ENCODE results near the gene FREM3. TPM values are rescaled to one million over a fixed set of nuclear protein-coding genes. Genes with fewer than 3 reads are reported as not detected.

FREM3 gene
- total RNA-seq, 1 donor from 2014 or later: 0.78 TPM

DNA sequence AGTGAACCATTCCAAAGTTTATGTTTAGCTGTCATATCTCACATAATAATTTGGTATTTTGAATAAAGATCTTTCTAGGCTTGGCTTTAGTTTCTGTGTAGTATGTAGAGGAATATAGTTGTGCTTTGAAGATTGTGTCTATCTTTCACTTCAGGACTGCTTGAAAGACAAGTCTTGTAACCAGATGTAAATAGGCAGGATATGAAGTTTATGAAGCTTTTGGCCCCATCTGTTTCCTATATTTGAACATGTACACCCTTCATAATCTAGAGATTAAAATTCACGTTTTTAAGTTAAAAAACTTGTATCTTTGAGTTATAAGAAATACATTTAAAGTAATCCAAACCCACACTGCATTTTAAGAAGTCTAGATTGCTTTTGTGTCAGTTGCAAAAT, 11.7 kb upstream of the FREM3 start:
- Histone ChIP-seq H3K4me1 (no peaks in the 10 kb centered on the region), H3K4me3 (no peak overlapping the region), H3K36me3 (no peaks in the 10 kb centered on the region), H3K9me3 (no peaks in the 10 kb centered on the region), H3K27ac (no peak overlapping the region), H3K27me3 (no peaks in the 10 kb centered on the region)
- DNase-seq: no peak
- ATAC-seq: no peak
- intact Hi-C loops (cut with DNase I): no loop called here
- TF ChIP-seq, protein P1, sequence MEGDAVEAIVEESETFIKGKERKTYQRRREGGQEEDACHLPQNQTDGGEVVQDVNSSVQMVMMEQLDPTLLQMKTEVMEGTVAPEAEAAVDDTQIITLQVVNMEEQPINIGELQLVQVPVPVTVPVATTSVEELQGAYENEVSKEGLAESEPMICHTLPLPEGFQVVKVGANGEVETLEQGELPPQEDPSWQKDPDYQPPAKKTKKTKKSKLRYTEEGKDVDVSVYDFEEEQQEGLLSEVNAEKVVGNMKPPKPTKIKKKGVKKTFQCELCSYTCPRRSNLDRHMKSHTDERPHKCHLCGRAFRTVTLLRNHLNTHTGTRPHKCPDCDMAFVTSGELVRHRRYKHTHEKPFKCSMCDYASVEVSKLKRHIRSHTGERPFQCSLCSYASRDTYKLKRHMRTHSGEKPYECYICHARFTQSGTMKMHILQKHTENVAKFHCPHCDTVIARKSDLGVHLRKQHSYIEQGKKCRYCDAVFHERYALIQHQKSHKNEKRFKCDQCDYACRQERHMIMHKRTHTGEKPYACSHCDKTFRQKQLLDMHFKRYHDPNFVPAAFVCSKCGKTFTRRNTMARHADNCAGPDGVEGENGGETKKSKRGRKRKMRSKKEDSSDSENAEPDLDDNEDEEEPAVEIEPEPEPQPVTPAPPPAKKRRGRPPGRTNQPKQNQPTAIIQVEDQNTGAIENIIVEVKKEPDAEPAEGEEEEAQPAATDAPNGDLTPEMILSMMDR (IDR thresholded peaks at IDR 0.05): no peak

DNA sequence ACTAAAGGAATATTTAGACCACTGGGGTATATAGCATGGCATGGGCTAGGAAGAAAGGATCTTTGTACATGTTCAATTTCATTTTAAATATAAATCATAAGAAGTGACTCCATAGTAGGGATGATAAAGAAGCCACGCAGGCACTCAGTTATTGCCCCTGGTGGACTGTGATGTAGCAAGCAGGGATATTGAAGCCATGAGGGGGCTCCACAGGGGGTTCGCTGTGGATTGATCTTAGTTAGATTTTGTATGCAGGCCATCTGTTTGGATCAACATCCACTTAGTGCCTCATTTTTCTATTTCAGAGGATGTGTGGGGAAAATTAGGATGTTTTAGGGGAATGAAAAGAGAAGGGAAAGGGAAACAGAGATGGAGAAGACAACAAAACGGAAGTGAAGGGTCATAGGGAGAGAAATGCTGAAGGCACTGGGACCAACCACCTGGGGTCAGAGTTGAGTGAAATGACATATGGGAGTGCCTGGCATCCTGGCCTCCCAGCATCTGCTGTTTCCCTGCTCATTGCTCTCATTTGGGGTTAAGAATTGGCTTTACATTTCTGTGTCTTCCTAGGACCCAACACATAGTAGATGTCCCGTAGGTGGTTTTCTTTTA, 11.2 kb upstream of the FREM3 start:
- H3K27ac ChIP-seq: no peak overlapping the region
- intact Hi-C loops (cut with DNase I): no loop called here

DNA sequence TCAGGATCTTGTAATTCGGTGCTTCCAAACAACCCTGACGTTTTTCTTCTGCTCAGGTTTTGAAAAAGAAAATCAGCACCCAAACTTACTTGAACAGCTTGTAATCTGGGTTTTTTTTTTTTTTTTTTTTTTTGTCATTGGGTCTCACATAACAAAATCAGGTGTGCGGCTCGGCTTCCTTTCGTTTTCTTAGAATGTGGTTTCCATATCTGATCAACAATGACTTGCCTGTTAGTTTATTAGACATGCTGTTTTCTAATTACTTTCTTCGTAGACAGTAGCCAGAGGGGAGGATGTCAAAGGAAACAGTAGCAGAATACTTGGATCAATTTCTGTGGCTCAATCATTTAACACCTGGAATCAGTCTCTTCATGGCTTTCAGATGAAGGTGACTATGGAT, 890 bp upstream of the FREM3 start:
- Histone ChIP-seq H3K36me3 (no peaks in the 10 kb centered on the region), H3K4me3 (no peak overlapping the region), H3K27ac (no peak overlapping the region), H3K4me1 (peaks cover 10% of the 10 kb centered on the region), H3K27me3 (peaks cover 35% of the 10 kb centered on the region), H3K9me3 (no peaks in the 10 kb centered on the region)
- ATAC-seq: no peak
- intact Hi-C loops (cut with DNase I): no loop called here
- DNase-seq: no peak
- TF ChIP-seq, protein P1 (IDR thresholded peaks at IDR 0.05): no peak

More for the DNA sequence above, 11.2 kb upstream of the FREM3 start:
- no peaks in the 10 kb centered on the region for H3K27me3 ChIP-seq
- no peak for DNase-seq
- no peak overlapping the region for H3K4me3 ChIP-seq
- no peaks in the 10 kb centered on the region for H3K36me3 ChIP-seq
- ATAC-seq: no peak
- no peaks in the 10 kb centered on the region for H3K4me1 ChIP-seq
- H3K9me3 ChIP-seq: no peaks in the 10 kb centered on the region
- TF ChIP-seq, protein P1 (IDR thresholded peaks at IDR 0.05): no peak

DNA sequence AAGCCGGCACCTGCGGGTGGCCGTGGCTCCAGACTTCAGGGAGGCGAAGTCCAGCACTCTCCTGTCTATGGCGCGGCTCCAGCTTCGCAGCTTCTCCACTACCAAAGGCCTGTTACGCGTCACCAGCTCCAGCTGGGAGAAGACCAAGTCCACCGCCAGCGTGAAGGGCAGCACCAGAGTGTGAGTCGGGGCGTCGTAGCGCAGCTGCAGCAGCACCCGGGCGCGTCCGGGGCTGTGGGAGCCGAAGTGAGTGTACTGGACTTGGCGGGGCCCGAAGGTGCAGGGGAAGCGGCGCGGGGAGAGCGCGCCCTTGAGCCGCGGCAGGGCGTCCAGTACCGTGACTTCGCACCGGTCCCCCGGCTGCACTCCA, 444 bp downstream of the FREM3 start:
- peak; percentile 64 for DNase-seq
- peak; percentile 44 for ATAC-seq

DNA sequence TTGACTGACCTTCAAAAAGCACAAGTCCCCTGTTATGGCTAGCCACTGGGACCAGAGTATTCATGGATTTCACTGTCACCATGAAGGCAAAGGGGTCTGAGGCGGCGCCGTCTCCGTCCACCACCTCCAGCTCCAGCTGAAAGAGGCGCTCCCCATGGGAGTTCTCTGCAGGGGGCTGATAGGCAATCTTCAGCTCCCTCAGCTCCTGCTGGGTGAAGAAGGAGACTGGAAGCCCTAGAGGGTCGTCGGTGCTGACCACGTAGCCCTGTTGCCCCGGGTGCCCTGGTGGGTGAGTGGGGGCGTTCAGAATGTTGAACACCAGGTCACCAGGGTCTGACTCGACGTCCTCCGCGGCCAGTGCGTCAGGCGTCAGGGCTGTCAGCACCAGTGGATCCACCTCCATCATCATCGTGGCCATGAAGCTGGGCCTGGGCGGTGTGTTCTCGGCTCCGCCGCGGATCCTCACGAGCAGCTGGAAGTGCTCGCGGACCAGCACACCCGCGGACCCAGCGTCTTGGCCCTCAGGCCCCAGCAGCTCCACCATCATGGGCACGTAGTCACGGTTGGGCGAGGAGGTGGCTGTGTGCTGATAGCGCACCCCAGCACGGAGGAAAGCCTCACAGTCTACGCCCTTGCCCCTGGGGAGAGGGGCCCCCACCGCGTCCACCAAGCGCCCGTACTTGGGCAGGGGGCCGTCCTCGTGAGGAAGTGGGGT, 987 bp downstream of the FREM3 start:
- no peak for DNase-seq
- peak; percentile 5 for ATAC-seq
- Histone ChIP-seq H3K27ac (no peak overlapping the region), H3K36me3 (no peaks in the 10 kb centered on the region), H3K27me3 (peaks cover 35% of the 10 kb centered on the region), H3K4me1 (peaks cover 10% of the 10 kb centered on the region), H3K4me3 (no peak overlapping the region), H3K9me3 (no peaks in the 10 kb centered on the region)
- intact Hi-C loops (cut with DNase I): no loop called here
- TF ChIP-seq, protein P1 (IDR thresholded peaks at IDR 0.05): no peak

More for the DNA sequence above, 444 bp downstream of the FREM3 start:
- no peaks in the 10 kb centered on the region for H3K9me3 ChIP-seq
- no peaks in the 10 kb centered on the region for H3K36me3 ChIP-seq
- peak overlapping the region; percentile 34 for H3K4me3 ChIP-seq
- peaks cover 35% of the 10 kb centered on the region for H3K27me3 ChIP-seq
- peaks cover 10% of the 10 kb centered on the region for H3K4me1 ChIP-seq
- no peak overlapping the region for H3K27ac ChIP-seq
- intact Hi-C loops (cut with DNase I): no loop called here
- TF ChIP-seq, protein P1 (IDR thresholded peaks at IDR 0.05): no peak

Measured in upper lobe of right lung (tissue), 1 donor.